SK-N-SH treated with all-trans-retinoic acid at 6 μM for 48 hours (cell line): ENCODE measurements around the gene PIGA.

Experiments used
- ATAC-seq: fragments of 200-7000 bp; cut with Tn5 transposase; 3 replicates; pipeline ENCODE4 v1.9.1; 2020; ENCODE audit warnings: mild to moderate bottlenecking, moderate library complexity
- ARNTL ChIP-seq: fragments of 450-650 bp; formaldehyde crosslinking; IDR thresholded peaks from 2 replicates; pipeline ENCODE4 v1.5.0; 2020; ENCODE audit warnings: low read depth, mild to moderate bottlenecking, moderate library complexity, borderline replicate concordance
- BACH2 ChIP-seq: fragments of 250-450 bp; sonication (Bioruptor Pico); IDR thresholded peaks from 2 replicates; pipeline ENCODE4 v1.9.0; 2021; ENCODE audit warnings: mild to moderate bottlenecking, borderline replicate concordance
- CSDC2 ChIP-seq: fragments of 250-450 bp; sonication (Bioruptor Pico); IDR thresholded peaks from 2 replicates; pipeline ENCODE4 v1.5.0; 2020; ENCODE audit warnings: mild to moderate bottlenecking, moderate library complexity
- CSRNP3 ChIP-seq: fragments of 250-450 bp; sonication (Bioruptor Pico); IDR thresholded peaks from 2 replicates; pipeline ENCODE4 v1.5.1; 2021; ENCODE audit warnings: mild to moderate bottlenecking, moderate library complexity
- ESRRG ChIP-seq: fragments of 250-450 bp; sonication (Bioruptor Pico); IDR thresholded peaks from 2 replicates; pipeline ENCODE4 v1.6.1; 2021; ENCODE audit warnings: mild to moderate bottlenecking
- GLIS3 ChIP-seq: fragments of 250-450 bp; sonication (Bioruptor Pico); IDR thresholded peaks from 2 replicates; pipeline ENCODE4 v1.5.0; 2020; ENCODE audit warnings: mild to moderate bottlenecking, moderate library complexity
- ISL1 ChIP-seq: fragments of 250-450 bp; sonication (Bioruptor Pico); IDR thresholded peaks from 2 replicates; pipeline ENCODE4 v2.1.2; 2022; ENCODE audit warnings: mild to moderate bottlenecking, moderate library complexity
- OSR1 ChIP-seq: fragments of 250-450 bp; sonication (Bioruptor Pico); IDR thresholded peaks from 2 replicates; pipeline ENCODE4 v1.8.0; 2022; ENCODE audit warnings: moderate library complexity, mild to moderate bottlenecking, inconsistent platforms
- PPARA ChIP-seq: fragments of 250-450 bp; sonication (Bioruptor Pico); IDR thresholded peaks from 2 replicates; pipeline ENCODE4 v1.5.0; 2020; ENCODE audit warnings: mild to moderate bottlenecking, borderline replicate concordance
- SNAI2 ChIP-seq: fragments of 250-450 bp; sonication (Bioruptor Pico); IDR thresholded peaks from 2 replicates; pipeline ENCODE4 v1.5.0; 2020; ENCODE audit warnings: mild to moderate bottlenecking, moderate library complexity
- TCF4 ChIP-seq: fragments of 250-450 bp; sonication (Bioruptor Pico); IDR thresholded peaks from 2 replicates; pipeline ENCODE4 v1.8.0; 2021; ENCODE audit warnings: mild to moderate bottlenecking, moderate library complexity, borderline replicate concordance
- TOX ChIP-seq: fragments of 250-450 bp; sonication (Bioruptor Pico); IDR thresholded peaks from 2 replicates; pipeline ENCODE4 v1.8.0; 2021; ENCODE audit warnings: mild to moderate bottlenecking, moderate library complexity, borderline replicate concordance
- ZC3H10 ChIP-seq: fragments of 250-450 bp; sonication (Bioruptor Pico); IDR thresholded peaks from 2 replicates; pipeline ENCODE4 v1.5.1; 2021; ENCODE audit warnings: mild to moderate bottlenecking, moderate library complexity
- ZFP3 ChIP-seq: fragments of 250-450 bp; sonication (Bioruptor Pico); IDR thresholded peaks from 2 replicates; pipeline ENCODE4 v1.5.0; 2020; ENCODE audit warnings: mild to moderate bottlenecking, moderate library complexity
- ZFP30 ChIP-seq: fragments of 450-650 bp; formaldehyde crosslinking; IDR thresholded peaks from 2 replicates; pipeline ENCODE4 v1.5.0; 2022; ENCODE audit warnings: mild to moderate bottlenecking, moderate library complexity
- ZNF565 ChIP-seq: fragments of 450-650 bp; formaldehyde crosslinking; conservative IDR thresholded peaks from 2 replicates; pipeline ENCODE4 v1.5.0; 2020; ENCODE audit warnings: low read depth, mild to moderate bottlenecking, moderate library complexity
- ZNF70 ChIP-seq: fragments of 450-650 bp; formaldehyde crosslinking; IDR thresholded peaks from 2 replicates; pipeline ENCODE4 v1.5.0; 2020; ENCODE audit warnings: mild to moderate bottlenecking, moderate library complexity
- ZNF8 ChIP-seq: fragments of 450-650 bp; formaldehyde crosslinking; IDR thresholded peaks from 2 replicates; pipeline ENCODE4 v1.5.0; 2020; ENCODE audit warnings: mild to moderate bottlenecking, moderate library complexity
- TF ChIP-seq, protein P1 (sequence below): fragments of 250-450 bp; sonication (Bioruptor Pico); IDR thresholded peaks from 2 replicates; pipeline ENCODE4 v1.5.1; 2020; ENCODE audit warnings: low read depth, mild to moderate bottlenecking, moderate library complexity
- TF ChIP-seq, protein P2 (sequence below): fragments of 250-450 bp; sonication (Bioruptor Pico); IDR thresholded peaks from 2 replicates; pipeline ENCODE4 v1.8.0; 2020; ENCODE audit warnings: mild to moderate bottlenecking, moderate library complexity, borderline replicate concordance
- TF ChIP-seq, protein P3 (sequence below): fragments of 250-450 bp; sonication (Bioruptor Pico); IDR thresholded peaks from 2 replicates; pipeline ENCODE4 v1.8.0; 2021; ENCODE audit warnings: low read depth, mild to moderate bottlenecking, moderate library complexity, borderline replicate concordance

The PIGA gene

GRCh38 chrX:15301924-15302323, 33.4 kb downstream of the PIGA start:
- TF ChIP-seq CSDC2 (CRISPR knock-in tag) (no peak), ZNF565 (CRISPR knock-in tag) (no peak), ZFP30 (CRISPR knock-in tag) (no peak), TOX (CRISPR knock-in tag) (no peak)
- TF ChIP-seq, protein P1, sequence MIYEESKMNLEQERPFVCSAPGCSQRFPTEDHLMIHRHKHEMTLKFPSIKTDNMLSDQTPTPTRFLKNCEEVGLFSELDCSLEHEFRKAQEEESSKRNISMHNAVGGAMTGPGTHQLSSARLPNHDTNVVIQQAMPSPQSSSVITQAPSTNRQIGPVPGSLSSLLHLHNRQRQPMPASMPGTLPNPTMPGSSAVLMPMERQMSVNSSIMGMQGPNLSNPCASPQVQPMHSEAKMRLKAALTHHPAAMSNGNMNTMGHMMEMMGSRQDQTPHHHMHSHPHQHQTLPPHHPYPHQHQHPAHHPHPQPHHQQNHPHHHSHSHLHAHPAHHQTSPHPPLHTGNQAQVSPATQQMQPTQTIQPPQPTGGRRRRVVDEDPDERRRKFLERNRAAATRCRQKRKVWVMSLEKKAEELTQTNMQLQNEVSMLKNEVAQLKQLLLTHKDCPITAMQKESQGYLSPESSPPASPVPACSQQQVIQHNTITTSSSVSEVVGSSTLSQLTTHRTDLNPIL (CRISPR knock-in tag): no peak
- ATAC-seq: no peak

GRCh38 chrX:15299941-15300851, 35.1 kb downstream of the PIGA start:
- peak; percentile 53; the same call in 2 of the 3 replicates for ATAC-seq
- TF ChIP-seq ARNTL (CRISPR knock-in tag) (no peak), TOX (CRISPR knock-in tag) (no peak), BACH2 (CRISPR knock-in tag) (no peak), ISL1 (CRISPR knock-in tag) (no peak), TCF4 (no peak), CSDC2 (CRISPR knock-in tag) (no peak)

GRCh38 chrX:15298780-15299179, 36.5 kb downstream of the PIGA start:
- no peak for ATAC-seq

GRCh38 chrX:15298201-15298600, 37.1 kb downstream of the PIGA start:
- no peak for ATAC-seq
- no peak for TF ChIP-seq ZNF70 (CRISPR knock-in tag)
- TF ChIP-seq SNAI2 (CRISPR knock-in tag): no peak
- no peak for TF ChIP-seq PPARA
- no peak for TF ChIP-seq ISL1 (CRISPR knock-in tag)
- no peak for TF ChIP-seq GLIS3
- TF ChIP-seq ARNTL (CRISPR knock-in tag): no peak
- TF ChIP-seq, protein P2, sequence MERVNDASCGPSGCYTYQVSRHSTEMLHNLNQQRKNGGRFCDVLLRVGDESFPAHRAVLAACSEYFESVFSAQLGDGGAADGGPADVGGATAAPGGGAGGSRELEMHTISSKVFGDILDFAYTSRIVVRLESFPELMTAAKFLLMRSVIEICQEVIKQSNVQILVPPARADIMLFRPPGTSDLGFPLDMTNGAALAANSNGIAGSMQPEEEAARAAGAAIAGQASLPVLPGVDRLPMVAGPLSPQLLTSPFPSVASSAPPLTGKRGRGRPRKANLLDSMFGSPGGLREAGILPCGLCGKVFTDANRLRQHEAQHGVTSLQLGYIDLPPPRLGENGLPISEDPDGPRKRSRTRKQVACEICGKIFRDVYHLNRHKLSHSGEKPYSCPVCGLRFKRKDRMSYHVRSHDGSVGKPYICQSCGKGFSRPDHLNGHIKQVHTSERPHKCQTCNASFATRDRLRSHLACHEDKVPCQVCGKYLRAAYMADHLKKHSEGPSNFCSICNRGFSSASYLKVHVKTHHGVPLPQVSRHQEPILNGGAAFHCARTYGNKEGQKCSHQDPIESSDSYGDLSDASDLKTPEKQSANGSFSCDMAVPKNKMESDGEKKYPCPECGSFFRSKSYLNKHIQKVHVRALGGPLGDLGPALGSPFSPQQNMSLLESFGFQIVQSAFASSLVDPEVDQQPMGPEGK (CRISPR knock-in tag): no peak
- no peak for TF ChIP-seq TCF4
- TF ChIP-seq OSR1 (CRISPR knock-in tag): no peak
- TF ChIP-seq ZNF8 (CRISPR knock-in tag): no peak
- TF ChIP-seq CSDC2 (CRISPR knock-in tag): no peak
- TF ChIP-seq ESRRG (CRISPR knock-in tag): no peak
- no peak for TF ChIP-seq ZNF565 (CRISPR knock-in tag)
- no peak for TF ChIP-seq ZC3H10 (CRISPR knock-in tag)
- TF ChIP-seq, protein P3, sequence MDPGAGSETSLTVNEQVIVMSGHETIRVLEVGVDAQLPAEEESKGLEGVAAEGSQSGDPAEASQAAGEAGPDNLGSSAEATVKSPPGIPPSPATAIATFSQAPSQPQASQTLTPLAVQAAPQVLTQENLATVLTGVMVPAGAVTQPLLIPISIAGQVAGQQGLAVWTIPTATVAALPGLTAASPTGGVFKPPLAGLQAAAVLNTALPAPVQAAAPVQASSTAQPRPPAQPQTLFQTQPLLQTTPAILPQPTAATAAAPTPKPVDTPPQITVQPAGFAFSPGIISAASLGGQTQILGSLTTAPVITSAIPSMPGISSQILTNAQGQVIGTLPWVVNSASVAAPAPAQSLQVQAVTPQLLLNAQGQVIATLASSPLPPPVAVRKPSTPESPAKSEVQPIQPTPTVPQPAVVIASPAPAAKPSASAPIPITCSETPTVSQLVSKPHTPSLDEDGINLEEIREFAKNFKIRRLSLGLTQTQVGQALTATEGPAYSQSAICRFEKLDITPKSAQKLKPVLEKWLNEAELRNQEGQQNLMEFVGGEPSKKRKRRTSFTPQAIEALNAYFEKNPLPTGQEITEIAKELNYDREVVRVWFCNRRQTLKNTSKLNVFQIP: no peak
- TF ChIP-seq, protein P1 (CRISPR knock-in tag): no peak
- no peak for TF ChIP-seq ZFP3 (CRISPR knock-in tag)
- no peak for TF ChIP-seq ZFP30 (CRISPR knock-in tag)
- TF ChIP-seq TOX (CRISPR knock-in tag): no peak
- no peak for TF ChIP-seq CSRNP3 (CRISPR knock-in tag)

More at GRCh38 chrX:15298780-15299179, 36.5 kb downstream of the PIGA start:
- TF ChIP-seq TCF4 (no peak), BACH2 (CRISPR knock-in tag) (no peak), ZFP3 (CRISPR knock-in tag) (no peak), ISL1 (CRISPR knock-in tag) (no peak), ZNF70 (CRISPR knock-in tag) (no peak), PPARA (no peak)
- TF ChIP-seq, protein P2 (CRISPR knock-in tag): no peak
